ENCODE measurements around the gene GYS2. TPM values are rescaled to one million over a fixed set of nuclear protein-coding genes. Genes with fewer than 3 reads are reported as not detected.

The GYS2 gene
- total and polyA plus RNA-seq, 2 of the 4 experiments (the other 2 are of a cell fraction), result not detected

DNA sequence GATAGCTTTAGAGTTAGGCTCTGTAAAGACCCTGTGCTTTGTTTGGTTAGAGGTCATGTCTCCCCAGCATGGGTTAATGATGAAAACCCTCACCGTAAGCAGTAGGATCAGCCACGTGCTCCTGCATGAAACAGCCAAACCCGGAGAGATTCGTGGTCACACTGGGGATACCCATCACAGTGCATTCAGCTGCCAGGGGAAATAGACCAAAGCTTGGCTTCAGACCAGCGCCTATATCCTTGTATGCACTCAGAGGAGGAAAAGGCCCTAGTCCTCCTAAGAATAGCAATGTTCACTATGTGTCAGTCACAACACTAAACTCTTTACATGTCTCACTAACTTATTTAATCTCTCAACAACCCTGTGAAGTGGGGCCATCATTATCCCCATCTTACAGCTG lies 62.2 kb downstream of the GYS2 start:
- Histone ChIP-seq H3K56ac (ENCODE audit: extremely low read depth, insufficient read depth, low read length) (no peak overlapping the region), H3K27ac (ENCODE audit: insufficient read depth, low read length) (no peak overlapping the region), H2BK20ac (ENCODE audit: low read depth, low read length) (no peak overlapping the region), H3K4me2 (ENCODE audit: low read depth, low read length) (no peak overlapping the region), H3K9me3 (ENCODE audit: control insufficient read depth, insufficient read depth, low read length) (no peaks in the 10 kb centered on the region), H2BK5ac (ENCODE audit: low read depth, low read length, poor library complexity, severe bottlenecking) (no peak overlapping the region), H2BK15ac (ENCODE audit: low read depth, low read length) (no peak overlapping the region), H2BK120ac (ENCODE audit: low read depth, low read length) (no peak overlapping the region), H2AK5ac (ENCODE audit: low read depth, low read length) (no peak overlapping the region), H2AFZ (replicated peaks; ENCODE audit: low read length, poor library complexity) (no peak overlapping the region), H3K79me1 (ENCODE audit: low read depth in 1 of 2, low read length in 2 of 2) (no peaks in the 10 kb centered on the region), H3K9ac (ENCODE audit: low read depth, low read length) (no peak overlapping the region), H4K5ac (ENCODE audit: low read depth, low read length) (no peak overlapping the region), H3K23ac (ENCODE audit: low read depth, low read length) (no peak overlapping the region), H3K18ac (ENCODE audit: low read depth, low read length) (no peak overlapping the region), H3K4me3 (ENCODE audit: insufficient read depth, low read depth, low read length) (no peak overlapping the region), H3K27me3 (ENCODE audit: control insufficient read depth, insufficient read depth, low read length) (0 out of 2 replicates have a peak, but pooled peaks cover 2% of the 10 kb centered on the region), H4K91ac (ENCODE audit: insufficient read depth, low read depth, low read length) (no peak overlapping the region), H3K9me1 (ENCODE audit: insufficient read depth, low read length) (no peaks in the 10 kb centered on the region), H4K20me1 (ENCODE audit: insufficient read depth, low read length) (no peaks in the 10 kb centered on the region), H4K8ac (ENCODE audit: low read depth in 2 of 2, low read length in 2 of 2) (no peak overlapping the region), H3K14ac (replicated peaks; ENCODE audit: low read depth, low read length) (no peak overlapping the region), H2AK9ac (replicated peaks; ENCODE audit: low read depth, low read length, poor library complexity) (peak overlapping the region; percentile 5), H3K4me1 (ENCODE audit: control insufficient read depth, insufficient read depth, low read length) (no peaks in the 10 kb centered on the region), H3K36me3 (ENCODE audit: control insufficient read depth, insufficient read depth, low read length) (no peaks in the 10 kb centered on the region), H3K4ac (ENCODE audit: low read depth, low read length) (no peak overlapping the region)
- CTCF ChIA-PET, result interaction anchor here (1.0 kb wide), 1 partner anchor 49 kb away, joined by 3 read pairs; no protein-coding TSS in a partner anchor
- WGBS, 2 experiments (ENCODE audit: extremely low coverage in 2 of 2, insufficient read length in 1 of 2), result no CpG with 5 or more reads among the region's 5 CpGs
- no peak for DNase-seq
- intact Hi-C loops (cut with micrococcal nuclease) (no loop called here), dilution Hi-C loops (cut with HindIII; ENCODE audit: low sequenced_read_pairs, unreplicated experiment) (no loop called here), in situ Hi-C loops (cut with MboI; ENCODE audit: low sequenced_read_pairs) (no loop called here)
- BruUV-seq (replicated peaks), result no TSS peak
- ATAC-seq (ENCODE audit: low read depth), result no peak
- TF ChIP-seq POLR2A (IDR thresholded peaks at IDR 0.05; ENCODE audit: low read depth, low read length) (no peak), RAD21 (IDR thresholded peaks at IDR 0.05; ENCODE audit: low read length) (no peak), CHD1 (IDR thresholded peaks at IDR 0.05; ENCODE audit: low read depth, low read length) (no peak), MXI1 (IDR thresholded peaks at IDR 0.05; ENCODE audit: borderline replicate concordance, low read depth, low read length) (no peak), RCOR1 (IDR thresholded peaks at IDR 0.05; ENCODE audit: insufficient replicate concordance, low read length) (no peak), MAZ (IDR thresholded peaks at IDR 0.05; ENCODE audit: borderline replicate concordance, low read depth, low read length) (no peak), FOS (IDR thresholded peaks at IDR 0.05; ENCODE audit: low read depth, low read length) (no peak), NFE2L2 (IDR thresholded peaks at IDR 0.05; ENCODE audit: low read depth, low read length) (no peak), CEBPB (IDR thresholded peaks at IDR 0.05; ENCODE audit: low read depth, low read length) (no peak), SMC3 (IDR thresholded peaks at IDR 0.05; ENCODE audit: low read depth, low read length) (no peak), BHLHE40 (IDR thresholded peaks at IDR 0.05; ENCODE audit: low read depth, low read length) (no peak), MAFK (IDR thresholded peaks at IDR 0.05; ENCODE audit: low read depth, low read length) (no peak), RFX5 (IDR thresholded peaks at IDR 0.05; ENCODE audit: low read depth, low read length) (no peak)
- TF ChIP-seq, protein P1, sequence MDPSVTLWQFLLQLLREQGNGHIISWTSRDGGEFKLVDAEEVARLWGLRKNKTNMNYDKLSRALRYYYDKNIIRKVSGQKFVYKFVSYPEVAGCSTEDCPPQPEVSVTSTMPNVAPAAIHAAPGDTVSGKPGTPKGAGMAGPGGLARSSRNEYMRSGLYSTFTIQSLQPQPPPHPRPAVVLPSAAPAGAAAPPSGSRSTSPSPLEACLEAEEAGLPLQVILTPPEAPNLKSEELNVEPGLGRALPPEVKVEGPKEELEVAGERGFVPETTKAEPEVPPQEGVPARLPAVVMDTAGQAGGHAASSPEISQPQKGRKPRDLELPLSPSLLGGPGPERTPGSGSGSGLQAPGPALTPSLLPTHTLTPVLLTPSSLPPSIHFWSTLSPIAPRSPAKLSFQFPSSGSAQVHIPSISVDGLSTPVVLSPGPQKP (IDR thresholded peaks at IDR 0.05; ENCODE audit: borderline replicate concordance, low read depth, low read length), result no peak
- TF ChIP-seq, protein P2, sequence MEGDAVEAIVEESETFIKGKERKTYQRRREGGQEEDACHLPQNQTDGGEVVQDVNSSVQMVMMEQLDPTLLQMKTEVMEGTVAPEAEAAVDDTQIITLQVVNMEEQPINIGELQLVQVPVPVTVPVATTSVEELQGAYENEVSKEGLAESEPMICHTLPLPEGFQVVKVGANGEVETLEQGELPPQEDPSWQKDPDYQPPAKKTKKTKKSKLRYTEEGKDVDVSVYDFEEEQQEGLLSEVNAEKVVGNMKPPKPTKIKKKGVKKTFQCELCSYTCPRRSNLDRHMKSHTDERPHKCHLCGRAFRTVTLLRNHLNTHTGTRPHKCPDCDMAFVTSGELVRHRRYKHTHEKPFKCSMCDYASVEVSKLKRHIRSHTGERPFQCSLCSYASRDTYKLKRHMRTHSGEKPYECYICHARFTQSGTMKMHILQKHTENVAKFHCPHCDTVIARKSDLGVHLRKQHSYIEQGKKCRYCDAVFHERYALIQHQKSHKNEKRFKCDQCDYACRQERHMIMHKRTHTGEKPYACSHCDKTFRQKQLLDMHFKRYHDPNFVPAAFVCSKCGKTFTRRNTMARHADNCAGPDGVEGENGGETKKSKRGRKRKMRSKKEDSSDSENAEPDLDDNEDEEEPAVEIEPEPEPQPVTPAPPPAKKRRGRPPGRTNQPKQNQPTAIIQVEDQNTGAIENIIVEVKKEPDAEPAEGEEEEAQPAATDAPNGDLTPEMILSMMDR (conservative IDR thresholded peaks at IDR 0.05; ENCODE audit: low read depth, low read length), result no peak
- TF ChIP-seq, protein P3, sequence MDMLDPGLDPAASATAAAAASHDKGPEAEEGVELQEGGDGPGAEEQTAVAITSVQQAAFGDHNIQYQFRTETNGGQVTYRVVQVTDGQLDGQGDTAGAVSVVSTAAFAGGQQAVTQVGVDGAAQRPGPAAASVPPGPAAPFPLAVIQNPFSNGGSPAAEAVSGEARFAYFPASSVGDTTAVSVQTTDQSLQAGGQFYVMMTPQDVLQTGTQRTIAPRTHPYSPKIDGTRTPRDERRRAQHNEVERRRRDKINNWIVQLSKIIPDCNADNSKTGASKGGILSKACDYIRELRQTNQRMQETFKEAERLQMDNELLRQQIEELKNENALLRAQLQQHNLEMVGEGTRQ (IDR thresholded peaks at IDR 0.05; ENCODE audit: low read depth, low read length), result no peak
- POLR2A ChIA-PET (ENCODE audit: unreplicated experiment), result no interaction called here

Measured in IMR-90 (cell line).